ENCODE data around the gene UBA52.
"Not testable (repeated sequence)": the region's sequence is repeated elsewhere in the genome, so short reads cannot be mapped to it uniquely, and the experiment has no call there.

Gene UBA52

DNA sequence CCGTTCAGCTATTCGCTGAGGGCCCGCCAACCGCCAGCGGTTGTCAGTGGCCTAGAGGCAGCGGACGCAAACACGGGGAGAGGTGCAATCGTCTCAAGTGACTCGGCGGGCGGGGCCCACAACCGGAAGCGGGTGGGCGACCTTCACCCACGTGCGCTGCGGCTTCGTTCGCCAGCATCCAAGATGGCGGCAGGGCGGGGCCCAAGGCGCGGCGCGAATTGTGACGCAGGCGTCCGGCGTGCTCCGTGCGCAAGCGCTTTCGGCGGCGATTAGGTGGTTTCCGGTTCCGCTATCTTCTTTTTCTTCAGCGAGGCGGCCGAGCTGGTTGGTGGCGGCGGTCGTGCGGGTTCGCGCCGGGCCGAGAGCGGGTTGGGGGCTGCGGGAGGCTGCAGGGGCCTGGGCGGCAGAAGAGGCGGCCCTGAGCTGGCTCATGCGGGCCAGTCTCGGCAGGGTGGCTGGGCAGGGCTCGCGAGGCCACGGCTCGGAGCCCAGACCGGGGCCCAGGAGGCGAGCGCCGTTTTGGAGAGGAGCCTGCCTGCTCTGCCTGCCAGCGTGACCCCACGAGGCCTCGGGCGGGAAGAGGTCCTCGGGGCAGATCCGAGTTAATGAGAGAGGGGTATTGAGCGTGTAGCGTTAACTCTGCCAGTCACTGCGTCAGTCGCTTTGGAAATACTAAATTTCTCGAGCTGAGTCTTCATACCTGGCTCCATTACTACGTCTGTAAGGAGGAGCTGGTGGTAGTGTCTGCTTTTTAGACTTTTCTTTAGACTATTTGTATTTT lies at the start of gene UBA52:
Gene UBA52, plus strand, starts transcription at position 294 of the 781 bp plus-strand sequence. CDS start 1,444 bp downstream, outside the sequence.
- DNase-seq (ENCODE audit: low read depth), result peak; percentile 96

DNA sequence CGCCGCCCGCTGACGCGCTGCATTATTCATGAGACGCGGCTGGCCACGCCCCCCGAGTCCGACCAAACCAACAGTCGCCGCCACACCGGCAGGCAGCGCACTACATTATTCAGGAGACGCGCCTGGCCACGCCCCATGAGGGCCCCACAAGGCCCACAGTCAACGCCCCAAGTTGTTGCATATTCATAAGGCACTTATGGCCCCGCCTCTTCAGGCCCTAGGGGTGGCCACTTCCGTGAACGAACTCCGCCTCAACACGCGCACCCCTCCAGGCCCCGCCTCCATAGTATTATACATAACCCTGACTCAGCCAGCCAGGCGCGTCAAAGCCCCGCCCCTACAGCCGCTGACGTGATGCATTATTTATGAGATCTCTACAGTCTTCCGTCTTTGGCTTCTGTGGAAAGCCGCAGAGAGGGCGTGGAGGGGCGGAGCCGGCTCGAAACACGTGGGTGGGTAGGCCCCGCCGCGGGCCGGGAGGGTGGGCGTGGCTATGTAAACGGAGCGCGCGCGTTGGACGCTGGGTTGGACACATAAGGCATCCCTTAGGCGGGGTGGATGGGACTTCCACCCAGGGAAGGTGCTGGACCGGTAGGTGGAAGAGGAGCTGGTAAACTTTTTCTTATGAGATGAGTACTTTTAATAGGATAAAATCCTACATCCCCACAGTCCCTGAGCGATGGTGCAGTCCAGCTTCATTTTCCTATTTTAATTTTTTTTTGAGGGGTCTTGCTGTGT lies 49.4 kb upstream of the UBA52 start:
- peak; percentile 100 for DNase-seq (ENCODE audit: low read depth)

DNA sequence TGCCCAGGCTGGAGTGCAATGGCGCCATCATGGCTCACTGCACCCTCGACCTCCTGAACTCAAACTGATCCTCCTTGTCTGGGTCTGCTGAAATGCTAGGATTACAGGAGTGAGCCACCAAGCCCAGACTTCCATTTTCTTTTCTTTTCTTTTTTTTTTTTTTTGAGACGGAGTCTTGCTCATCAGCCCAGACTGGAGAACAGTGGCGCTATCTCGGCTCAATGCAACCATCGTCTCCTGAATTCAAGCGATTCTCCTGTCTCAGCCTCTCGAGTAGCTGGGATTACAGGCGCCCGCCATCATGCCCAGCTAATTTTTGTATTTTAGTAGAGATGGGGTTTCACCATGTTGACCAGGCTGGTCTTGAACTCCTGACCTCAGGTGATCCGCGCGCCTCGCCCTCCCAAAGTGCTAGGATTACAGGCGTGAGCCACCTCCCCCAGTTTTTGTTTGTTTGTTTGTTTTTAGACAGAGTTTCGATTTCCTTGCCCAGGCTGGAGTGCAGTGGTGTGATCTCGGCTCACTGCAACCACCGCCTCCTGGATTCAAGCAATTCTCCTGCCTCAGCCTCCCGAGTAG lies 48.7 kb upstream of the UBA52 start:
- not testable (repeated sequence) for DNase-seq (ENCODE audit: low read depth)

DNA sequence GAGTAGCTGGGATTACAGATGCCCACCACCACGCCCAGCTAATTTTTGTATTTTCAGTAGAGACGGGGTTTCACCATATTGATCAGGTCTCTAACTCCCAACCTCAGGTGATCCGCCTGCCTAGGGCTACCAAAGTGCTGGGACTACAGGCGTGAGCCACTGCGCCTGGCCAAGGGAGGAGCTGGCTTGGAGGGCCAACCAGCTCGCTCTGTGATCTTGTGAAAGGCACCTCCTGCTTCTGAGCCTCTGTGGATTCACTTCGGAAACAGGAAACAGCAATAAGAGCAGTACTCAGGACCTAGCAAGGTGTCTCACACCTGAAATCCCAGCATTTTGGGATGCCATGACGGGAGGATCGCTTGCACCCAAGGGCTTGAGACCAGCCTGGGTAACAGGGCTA lies 47.8 kb upstream of the UBA52 start:
- no peak for DNase-seq (ENCODE audit: low read depth)

DNA sequence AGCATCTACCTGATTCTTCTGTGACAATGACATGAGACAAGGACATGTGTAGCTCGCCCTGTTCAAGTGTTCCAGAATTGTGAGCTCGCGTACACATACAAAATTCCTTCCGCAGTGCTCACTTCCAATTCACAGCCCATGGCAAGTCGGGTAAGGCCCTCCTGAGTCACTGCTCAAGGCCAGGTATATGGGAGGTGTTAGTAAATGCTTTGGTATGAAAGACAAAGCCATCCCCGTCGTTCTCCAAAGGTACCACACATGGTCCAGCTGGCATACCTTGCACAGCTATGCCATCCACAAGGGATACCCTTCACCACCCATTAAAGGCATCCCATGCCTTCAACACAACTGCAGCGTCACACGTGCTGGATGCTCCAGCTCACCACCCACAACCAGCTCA lies 45.3 kb upstream of the UBA52 start:
- no peak for DNase-seq (ENCODE audit: low read depth)

DNA sequence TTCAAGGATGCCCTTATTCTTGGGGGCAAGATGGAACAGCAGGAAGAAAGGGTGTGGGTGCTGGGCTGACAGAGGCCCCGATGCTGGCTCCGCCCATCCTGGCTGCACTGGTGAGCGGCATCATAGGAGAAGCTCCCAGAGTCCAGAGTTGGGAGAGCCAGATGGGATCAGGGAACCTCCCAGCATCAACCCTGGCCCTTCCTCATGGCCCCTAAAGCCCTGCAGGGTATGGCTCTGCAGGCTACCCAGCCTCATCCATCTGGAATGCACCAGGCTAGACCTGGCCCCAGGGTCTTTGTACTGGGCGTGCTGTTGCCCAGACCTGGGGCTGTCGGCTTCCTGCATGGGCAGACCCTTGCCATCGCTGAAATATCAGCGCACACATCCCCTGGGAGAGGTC lies 41.9 kb upstream of the UBA52 start:
- no peak for DNase-seq (ENCODE audit: low read depth)

DNA sequence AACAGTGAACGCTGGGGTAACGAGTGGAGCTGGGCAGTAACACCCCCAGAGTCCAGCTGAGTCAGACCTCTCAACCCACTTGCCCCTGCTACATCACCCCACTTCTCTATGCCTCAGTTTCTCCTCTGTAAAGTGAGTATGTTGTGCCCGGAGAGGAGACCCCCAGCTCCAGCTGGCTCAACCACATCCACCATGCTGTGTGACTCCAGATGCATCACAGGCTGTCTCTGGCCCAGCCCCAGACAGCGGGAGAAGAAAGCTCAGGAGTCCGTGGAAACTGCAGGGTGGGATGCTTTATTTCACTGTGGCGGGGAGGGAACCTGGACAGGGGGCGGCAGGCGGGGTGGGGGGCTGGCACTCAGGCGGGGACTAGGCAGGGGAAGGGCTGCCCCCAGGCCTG lies 40.2 kb upstream of the UBA52 start:
- DNase-seq (ENCODE audit: low read depth), result no peak

DNA sequence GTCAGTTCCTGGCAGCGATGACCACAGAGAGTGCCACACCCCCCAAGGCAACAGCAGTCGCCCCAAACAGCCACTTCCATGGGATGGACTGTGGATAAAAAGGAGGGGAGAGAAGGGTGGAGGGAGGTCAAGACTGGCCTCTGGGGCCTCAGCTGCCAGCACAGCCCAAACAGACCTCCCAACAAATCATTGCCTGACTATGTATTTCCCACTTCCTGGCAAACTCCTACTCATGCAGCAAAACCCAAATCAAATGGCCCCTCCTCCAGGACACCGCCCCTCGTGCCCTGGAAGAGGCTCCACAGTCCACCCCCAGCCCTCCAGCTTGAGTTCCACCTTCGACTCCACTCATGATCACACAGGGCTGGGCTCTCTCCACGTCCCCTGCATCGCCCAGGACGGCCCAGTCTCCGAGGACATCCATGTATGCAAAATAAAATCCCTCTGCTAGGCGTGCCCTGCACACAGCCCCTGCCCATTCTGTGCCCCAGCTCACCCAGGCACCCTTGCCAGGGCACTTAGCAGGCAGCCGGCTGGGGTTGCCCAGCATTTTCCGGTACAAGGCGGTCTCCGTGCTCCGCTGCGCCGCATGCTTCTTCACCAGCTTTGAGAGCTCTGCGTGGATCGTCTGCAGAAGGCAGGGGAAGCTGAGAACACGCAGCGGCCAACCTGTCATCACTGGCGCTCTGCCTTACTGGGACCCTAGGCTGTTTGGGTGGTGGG lies 39.3 kb upstream of the UBA52 start:
- DNase-seq (ENCODE audit: low read depth), result no peak

DNA sequence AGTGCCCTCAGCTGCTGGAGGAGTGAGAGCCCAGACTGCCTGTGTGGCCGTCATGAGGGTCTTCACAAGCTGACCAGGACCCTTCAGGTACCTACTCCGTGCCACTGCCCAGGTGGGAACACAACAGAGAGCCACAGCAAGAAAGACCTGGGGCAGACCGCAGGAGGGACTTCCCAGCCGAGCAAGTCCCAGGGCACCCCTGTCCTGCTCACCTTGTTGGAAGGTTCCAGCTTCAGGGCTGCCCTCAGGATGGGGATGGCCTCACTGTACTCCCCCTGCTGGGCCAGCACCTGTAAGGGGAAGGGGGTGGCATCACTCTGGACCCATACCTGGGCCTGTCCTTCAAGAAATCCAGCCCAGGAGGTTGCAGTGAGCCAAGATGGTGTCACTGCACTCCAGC lies 38.6 kb upstream of the UBA52 start:
- DNase-seq (ENCODE audit: low read depth), result no peak

DNA sequence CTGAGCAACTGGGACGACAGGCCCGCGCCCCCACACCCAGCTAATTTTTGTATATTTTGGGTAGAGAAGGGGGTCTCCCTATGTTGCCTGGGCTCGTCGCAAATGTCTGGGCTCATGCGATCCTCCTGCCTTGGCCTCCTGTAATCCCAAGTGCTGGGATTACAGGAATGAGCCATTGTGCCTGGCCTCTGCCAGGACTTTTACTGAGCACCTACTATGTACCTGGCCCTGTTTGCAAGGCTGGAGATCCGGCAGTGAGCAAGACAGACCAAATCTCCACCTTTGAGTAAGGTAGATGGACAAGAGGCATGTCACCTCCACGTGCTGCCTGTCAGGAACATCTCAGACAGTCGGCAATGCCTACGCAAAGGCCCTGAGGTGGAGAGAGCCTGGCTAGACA lies 35.2 kb upstream of the UBA52 start:
- DNase-seq (ENCODE audit: low read depth), result no peak

DNA sequence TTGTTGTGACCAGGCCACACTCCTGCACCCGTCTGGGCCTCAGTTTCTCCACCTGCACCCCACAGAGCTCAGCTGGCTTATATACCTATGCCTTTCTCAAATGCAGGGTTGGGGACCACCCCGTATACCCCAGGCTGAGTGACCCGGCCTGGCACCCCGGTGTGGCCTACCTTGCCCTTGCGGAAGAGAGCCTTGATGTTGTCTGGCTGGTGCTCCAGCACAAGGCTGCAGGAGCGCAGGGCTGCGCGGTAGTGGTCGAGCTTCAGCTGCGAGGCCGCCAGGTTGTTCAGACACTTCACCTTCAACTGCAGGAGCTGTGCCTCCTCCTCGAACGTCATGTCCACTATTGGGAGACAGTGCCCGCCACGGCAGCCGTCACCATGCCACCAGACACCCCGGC lies 34.2 kb upstream of the UBA52 start:
- no peak for DNase-seq (ENCODE audit: low read depth)

DNA sequence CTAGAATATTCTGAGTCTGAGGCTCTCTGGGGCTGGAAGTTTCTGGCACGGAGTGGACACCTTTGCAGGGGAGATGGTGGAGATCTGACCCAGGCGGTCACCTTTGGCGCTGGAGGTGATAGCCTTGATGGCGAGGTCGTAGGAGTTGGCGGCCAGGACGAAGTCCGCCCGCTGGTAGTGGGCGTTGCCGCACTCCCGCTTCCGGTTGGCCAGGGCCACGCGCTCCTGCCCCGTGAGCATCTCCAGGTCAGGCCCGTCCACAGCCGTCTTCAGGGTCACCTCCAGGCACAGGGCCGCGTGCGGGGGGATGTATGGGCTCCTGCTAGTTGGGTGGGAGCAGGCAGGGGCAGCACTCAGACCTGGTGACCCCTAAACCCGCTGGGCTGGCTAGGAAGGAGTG lies 33.5 kb upstream of the UBA52 start:
- DNase-seq (ENCODE audit: low read depth), result no peak

DNA sequence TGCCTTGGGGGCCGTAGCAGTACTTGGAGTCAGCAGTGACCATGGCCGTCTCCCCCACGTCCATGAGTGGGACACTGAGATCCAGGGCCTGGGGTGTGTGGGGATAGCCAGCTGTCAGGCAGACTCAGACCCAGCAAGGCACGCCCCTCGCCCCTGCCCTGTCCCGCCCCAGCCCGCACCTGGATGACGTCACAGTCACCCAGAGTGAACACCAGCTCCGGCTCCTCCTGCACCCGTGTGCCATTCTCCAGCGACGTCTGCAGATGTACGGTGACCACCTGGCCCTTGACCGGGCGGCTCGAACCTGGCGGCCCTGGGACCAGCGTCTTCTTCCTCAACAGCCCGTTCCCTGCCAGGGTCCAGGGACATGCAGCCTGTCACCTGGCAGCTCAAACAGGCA lies 32.3 kb upstream of the UBA52 start:
- no peak for DNase-seq (ENCODE audit: low read depth)

DNA sequence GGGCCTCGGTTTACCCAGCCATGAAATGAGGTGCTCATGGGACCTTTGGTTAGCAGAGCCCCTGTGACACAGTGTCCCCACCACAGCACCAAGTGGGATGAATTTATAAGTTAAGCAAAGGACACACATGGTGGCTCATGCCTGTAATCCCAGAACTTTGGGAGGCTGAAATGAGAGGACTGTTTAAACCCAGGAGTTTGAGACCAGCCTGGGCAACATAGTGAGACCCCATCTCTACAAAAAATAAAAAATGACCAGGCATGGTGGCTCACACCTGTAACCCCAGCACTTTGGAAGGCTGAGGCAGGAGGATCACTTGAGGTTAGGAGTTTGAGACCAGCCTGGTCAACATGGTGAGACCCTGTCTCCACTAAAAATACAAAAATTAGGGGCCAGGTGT lies 31.5 kb upstream of the UBA52 start:
- not testable (repeated sequence) for DNase-seq (ENCODE audit: low read depth)

DNA sequence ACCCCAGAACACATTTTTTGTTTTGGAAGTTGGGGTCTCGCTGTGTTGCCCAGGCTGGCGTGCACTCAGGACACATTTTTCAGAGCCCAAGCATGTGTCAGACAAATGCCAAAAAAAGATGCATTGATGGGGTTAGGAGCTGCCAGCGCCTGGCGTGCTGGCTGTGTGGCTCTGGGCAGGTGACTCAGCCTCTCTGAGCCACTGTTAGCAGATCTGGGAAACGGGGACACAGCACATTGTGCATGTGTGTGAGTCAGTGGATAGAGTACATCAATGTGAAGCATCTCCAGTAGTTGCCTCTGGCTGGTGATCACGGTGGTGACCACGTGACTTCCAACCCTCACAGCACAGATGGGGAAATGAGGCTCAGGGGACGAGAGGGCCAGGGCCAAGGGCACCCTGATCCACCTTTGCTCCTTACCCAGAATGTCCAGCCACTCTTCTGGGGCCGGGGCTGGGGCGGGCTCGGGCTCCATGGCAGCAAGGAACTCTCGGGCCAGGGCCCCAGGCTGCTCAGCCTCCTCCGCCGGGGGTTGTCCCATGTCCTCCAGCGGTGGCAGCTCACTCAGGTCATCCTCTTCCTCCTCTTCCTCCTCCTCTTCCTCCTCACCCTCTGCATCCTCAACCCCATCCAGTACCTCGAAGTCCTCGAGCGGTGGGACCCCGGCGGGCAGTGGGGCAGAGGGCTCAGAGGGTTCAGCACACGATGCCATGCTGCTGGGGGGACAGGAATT lies 30.2 kb upstream of the UBA52 start:
- DNase-seq (ENCODE audit: low read depth), result peak; percentile 17

DNA sequence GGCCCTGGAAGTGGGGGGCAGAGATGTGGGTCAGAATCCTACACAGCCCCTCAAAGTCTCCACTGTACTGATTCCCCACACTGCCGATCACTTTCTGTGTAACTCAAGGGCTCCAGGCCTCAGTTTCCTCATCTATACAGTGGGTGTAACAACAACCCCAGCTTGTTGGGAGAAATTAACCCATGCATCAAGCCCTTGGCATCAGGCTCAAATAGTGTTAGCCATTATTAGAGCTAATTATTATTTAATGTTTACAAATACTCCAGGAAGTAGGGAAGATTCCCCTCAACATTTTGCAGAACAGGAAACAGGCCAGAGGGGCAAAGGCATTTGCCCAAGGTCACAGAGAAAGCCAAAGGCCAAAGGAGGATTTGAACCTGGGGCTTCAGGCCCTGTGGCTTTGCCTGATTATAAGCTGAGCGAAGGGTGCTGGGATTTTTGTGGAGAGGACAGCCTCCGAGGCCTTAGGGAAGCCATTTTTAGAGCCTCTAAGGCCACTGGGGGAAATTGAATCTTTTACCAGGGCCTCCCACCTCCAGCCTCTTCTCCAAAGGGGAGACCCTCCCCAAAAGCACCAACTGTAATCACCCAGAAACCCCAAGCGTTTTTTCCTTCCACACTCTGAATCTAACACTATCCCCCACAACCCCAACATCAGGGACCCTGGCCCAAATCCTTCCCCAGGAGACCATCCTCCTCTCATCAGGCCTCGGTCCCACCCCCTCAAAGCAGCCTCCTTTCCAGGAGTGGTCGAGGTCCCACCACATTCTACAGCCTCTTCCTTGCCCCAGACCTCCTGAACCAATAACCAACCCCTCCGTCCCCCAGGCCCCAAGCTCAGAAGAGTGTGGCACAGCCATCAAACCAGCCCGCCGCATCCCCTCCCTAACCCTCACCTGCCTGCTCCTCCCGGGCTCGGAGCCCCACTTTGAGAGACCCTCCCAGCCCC lies 29.4 kb upstream of the UBA52 start:
- DNase-seq (ENCODE audit: low read depth), result no peak

DNA sequence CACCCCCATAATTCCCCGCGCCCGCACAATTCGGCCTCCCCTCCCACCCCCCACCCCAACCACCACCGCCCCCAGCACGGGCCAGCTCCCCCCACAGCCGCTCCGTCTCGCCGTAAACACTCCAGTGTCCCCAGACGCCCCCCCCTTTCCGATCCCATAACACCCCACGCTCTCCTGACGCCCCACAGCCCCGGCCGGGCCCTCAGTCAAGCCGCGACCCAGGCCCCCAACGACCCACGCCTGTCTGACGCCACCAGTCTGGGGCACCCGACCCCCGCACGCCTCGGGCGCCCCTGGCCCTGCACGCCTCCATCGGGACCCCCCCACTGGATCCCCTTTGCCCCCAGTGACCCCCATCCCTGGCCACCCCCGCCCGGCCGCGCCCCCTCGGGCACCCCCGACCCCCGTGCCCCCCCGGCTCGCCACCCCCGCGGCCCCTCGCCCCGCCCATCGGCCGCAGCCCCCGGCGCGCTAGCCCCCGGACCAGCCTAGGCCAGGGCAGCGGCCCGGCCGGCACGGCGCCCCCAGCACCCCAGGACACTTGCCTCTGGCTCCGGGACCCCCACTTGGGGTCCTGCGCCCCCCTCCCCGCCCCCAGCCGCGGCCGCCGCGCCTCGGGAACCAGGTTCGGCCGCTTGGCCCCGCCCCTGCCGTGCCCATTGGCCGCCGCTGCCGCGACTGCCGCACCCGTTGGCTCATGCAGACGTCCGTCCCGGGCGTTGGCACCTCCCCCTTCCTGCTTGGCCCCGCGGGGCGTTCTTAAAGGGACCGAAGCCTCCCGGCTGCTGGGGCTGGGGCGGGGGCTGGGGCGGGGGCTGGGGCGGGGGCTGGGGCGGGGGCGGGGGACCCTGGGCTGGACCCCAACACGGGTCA lies 28.5 kb upstream of the UBA52 start, which contains the start of gene FKBP8:
Gene FKBP8, minus strand, starts transcription at position 633 of the 873 bp plus-strand sequence. CDS start 1,603 bp downstream, outside the sequence.
- DNase-seq (ENCODE audit: low read depth), result peak; percentile 85

DNA sequence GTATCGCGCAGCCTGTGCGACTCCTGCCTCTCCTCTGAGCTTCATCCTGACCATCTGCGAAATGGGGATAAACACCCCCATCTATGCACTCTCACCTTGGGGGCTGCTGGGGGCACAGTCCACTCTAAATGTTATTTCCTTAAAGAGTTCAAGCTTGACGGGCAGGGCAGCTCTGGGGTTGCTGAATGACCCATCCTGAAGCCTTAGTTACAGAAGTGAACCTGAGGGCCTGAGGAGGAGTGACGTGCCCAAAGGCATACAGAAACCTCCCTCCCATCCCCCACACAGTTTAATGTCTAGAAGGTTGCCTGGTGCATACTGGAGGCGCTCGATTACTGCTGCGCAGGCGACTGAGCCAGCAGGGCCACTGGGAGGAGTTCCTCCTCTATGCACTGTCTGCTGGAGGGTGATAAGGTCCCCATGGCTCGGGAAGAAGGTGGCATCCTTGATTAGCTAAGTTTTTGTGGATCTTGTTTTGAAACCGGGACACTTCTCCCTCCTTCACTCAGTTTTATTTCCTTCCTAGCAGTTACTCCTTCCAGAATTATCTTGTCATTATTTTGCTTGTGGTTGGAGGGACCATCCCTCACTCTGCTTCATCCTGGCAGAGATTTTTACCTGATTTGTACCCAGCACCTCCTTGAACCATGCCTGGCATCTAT lies 27.7 kb upstream of the UBA52 start:
- peak; percentile 48 for DNase-seq (ENCODE audit: low read depth)

DNA sequence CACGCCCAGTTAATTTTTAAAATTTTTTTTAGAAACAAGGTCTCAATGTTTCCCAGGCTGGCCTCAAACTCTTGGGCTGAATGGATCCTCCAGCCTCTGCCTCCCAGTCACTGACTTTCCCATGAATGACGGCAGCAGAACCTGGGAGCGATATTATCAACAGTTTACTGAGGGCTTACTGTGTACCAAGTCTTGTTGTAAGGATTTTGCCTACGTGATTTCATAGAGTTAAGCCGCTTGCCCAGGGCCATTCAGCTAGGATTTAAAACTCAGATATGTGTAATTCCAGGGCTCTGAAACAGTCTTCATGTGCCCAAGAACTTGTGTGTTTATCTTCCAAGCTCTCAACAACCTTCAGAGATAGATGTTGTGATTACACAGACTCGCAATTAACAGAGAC lies 20.0 kb upstream of the UBA52 start:
- no peak for DNase-seq (ENCODE audit: low read depth)

All from fibroblast of gingiva (primary cell).